ENCODE data around the gene SND1.

- TF ChIP-seq POLR2AphosphoS5 (IDR thresholded peaks at IDR 0.05; ENCODE audit: borderline replicate concordance, low read depth, low read length) (no peak), EZH2 (IDR thresholded peaks at IDR 0.05) (no peak), FOXP2 (optimal IDR thresholded peaks at IDR 0.05; ENCODE audit: control extremely low read depth, extremely low read length, insufficient read depth) (no peak)
These were observed 441.9 kb downstream of the SND1 start for GRCh38 chr7:128093614-128094570.
